OCI-LY7 (cell line): ENCODE data around the gene MCF2L2. TPM values are rescaled to one million over a fixed set of nuclear protein-coding genes. Genes with fewer than 3 reads are reported as not detected.

Source experiments
- BruUV-seq: library from RNA; stranded (reverse); fragments of 400-500 nt; replicated peaks from 2 replicates; lab custom pipeline; 2021; lab: Mats Ljungman, UMichigan
- CTCF ChIA-PET: fragments of 300-600 bp; sonication (Branson Sonifier 250); formaldehyde crosslinking; loops from one replicate; lab custom pipeline; 2022; ENCODE audit warnings: antibody characterized with exemption; ENCODE audit not compliant: unreplicated experiment; lab: Charles Lee
- POLR2A ChIA-PET: fragments of 300-600 bp; sonication (Branson Sonifier 250); formaldehyde crosslinking; loops from one replicate; lab custom pipeline; 2022; ENCODE audit warnings: antibody characterized with exemption; lab: Charles Lee
- DNase-seq: peaks from one replicate; pipeline ENCODE4 v3.0.0-alpha.2; 2015; ENCODE audit warnings: low spot score
- H2AFZ ChIP-seq: fragments of 200-600 bp; sonication (generic), shearing (Covaris generic); 2 replicates; pipeline ENCODE4 v1.6.1; 2014; ENCODE audit warnings: mild to moderate bottlenecking, antibody characterized with exemption, low read length, moderate library complexity
- H3K27ac ChIP-seq: fragments of 200-600 bp; sonication (generic); 2 replicates; pipeline ENCODE4 v1.5.1; 2014; ENCODE audit warnings: mixed run types, low read depth, mild to moderate bottlenecking, moderate library complexity, low read length, inconsistent platforms; ENCODE audit not compliant: poor library complexity, severe bottlenecking
- H3K36me3 ChIP-seq: fragments of 200-600 bp; sonication (generic); 2 replicates; pipeline ENCODE4 v1.6.1; 2014; ENCODE audit warnings: mild to moderate bottlenecking, antibody characterized with exemption, low read length, moderate library complexity, mixed read lengths; ENCODE audit not compliant: insufficient read depth
- H3K4me1 ChIP-seq: fragments of 200-600 bp; sonication (generic); 2 replicates; pipeline ENCODE4 v1.5.1; 2014; ENCODE audit warnings: mild to moderate bottlenecking, low read length; ENCODE audit not compliant: insufficient read depth, poor library complexity, severe bottlenecking
- H3K4me2 ChIP-seq: fragments of 200-600 bp; sonication (generic); 2 replicates; pipeline ENCODE4 v1.6.1; 2014; ENCODE audit warnings: mild to moderate bottlenecking, low read length
- H3K4me3 ChIP-seq: fragments of 200-600 bp; sonication (generic); 2 replicates; pipeline ENCODE4 v1.5.1; 2014; ENCODE audit warnings: mild to moderate bottlenecking, low read depth, low read length; ENCODE audit not compliant: poor library complexity, severe bottlenecking
- H3K79me2 ChIP-seq: fragments of 200-600 bp; sonication (generic); 2 replicates; pipeline ENCODE4 v1.6.1; 2016; ENCODE audit warnings: low read depth, mild to moderate bottlenecking, low read length, moderate library complexity, mixed read lengths; ENCODE audit not compliant: insufficient read depth
- H3K9me2 ChIP-seq: fragments of 200-600 bp; sonication (generic); 2 replicates; pipeline ENCODE4 v1.6.1; 2016; ENCODE audit warnings: mild to moderate bottlenecking, low read length, mixed read lengths; ENCODE audit not compliant: insufficient read depth
- H3K9me3 ChIP-seq: fragments of 200-600 bp; sonication (generic); 2 replicates; pipeline ENCODE4 v1.6.1; 2014; ENCODE audit warnings: mild to moderate bottlenecking, mixed run types, low read length, mixed read lengths
- H4K20me1 ChIP-seq: fragments of 200-600 bp; sonication (generic); 2 replicates; pipeline ENCODE4 v1.6.1; 2014; ENCODE audit warnings: mild to moderate bottlenecking, antibody characterized with exemption, low read length, moderate library complexity, mixed read lengths; ENCODE audit not compliant: insufficient read depth
- CTCF ChIP-seq: fragments of 200-600 bp; sonication (generic); conservative IDR thresholded peaks from 2 replicates; pipeline ENCODE4 v1.5.1; 2014; ENCODE audit warnings: mild to moderate bottlenecking, antibody characterized with exemption, low read length, moderate library complexity, mixed read lengths
- EZH2phosphoT487 ChIP-seq: fragments of 200-600 bp; sonication (generic); IDR thresholded peaks from 2 replicates; pipeline ENCODE4 v1.6.1; 2018; ENCODE audit warnings: low read depth, borderline replicate concordance, mild to moderate bottlenecking, mixed run types, antibody characterized with exemption, low read length, moderate library complexity, mixed read lengths
- intact Hi-C: fragments of 100-400 bp; cut with micrococcal nuclease; formaldehyde crosslinking; loops from one replicate; pipeline ENCODE4 v1.10.0; 2022; ENCODE audit not compliant: unreplicated experiment
- total RNA-seq, 2 experiments: library from RNA; depleted of rRNA in 1 of 2; stranded (reverse); fragments of >200 nt in 1 of 2; shearing (Covaris generic) in 1 of 2; gene quantifications; 2 replicates each; pipeline ENCODE4 v1.2.3, GENCODE V29; 2014 to 2022

The MCF2L2 gene
- total RNA-seq, 2 experiments from 2014 or later, result 6.6 to 8.0 TPM

GRCh38 chr3:183212096-183212495, 216.3 kb downstream of the MCF2L2 start:
- intact Hi-C loops, result no loop called here
- peaks cover 8% of the 10 kb centered on the region for H3K4me1 ChIP-seq
- no TSS peak for BruUV-seq

GRCh38 chr3:183211352-183211751, 217.1 kb downstream of the MCF2L2 start:
- no peaks in the 10 kb centered on the region for H3K36me3 ChIP-seq
- H3K9me2 ChIP-seq, result no peaks in the 10 kb centered on the region
- H3K4me1 ChIP-seq, result peaks cover 8% of the 10 kb centered on the region
- H3K4me2 ChIP-seq, result no peak overlapping the region
- no peaks in the 10 kb centered on the region for H3K79me2 ChIP-seq
- no peak overlapping the region for H3K27ac ChIP-seq
- CTCF ChIA-PET, result no interaction called here
- POLR2A ChIA-PET, result no interaction called here
- TF ChIP-seq EZH2phosphoT487 (no peak), CTCF (no peak)
- no peak overlapping the region for H3K4me3 ChIP-seq
- H3K9me3 ChIP-seq, result no peaks in the 10 kb centered on the region
- no peaks in the 10 kb centered on the region for H4K20me1 ChIP-seq
- H2AFZ ChIP-seq, result no peak overlapping the region
- intact Hi-C loops, result no loop called here
- no peak for DNase-seq
- no TSS peak for BruUV-seq

More at GRCh38 chr3:183212096-183212495, 216.3 kb downstream of the MCF2L2 start:
- Histone ChIP-seq H3K27ac (no peak overlapping the region), H3K4me3 (no peak overlapping the region), H3K36me3 (no peaks in the 10 kb centered on the region), H3K79me2 (no peaks in the 10 kb centered on the region), H3K9me3 (no peaks in the 10 kb centered on the region), H3K9me2 (no peaks in the 10 kb centered on the region), H4K20me1 (no peaks in the 10 kb centered on the region), H3K4me2 (no peak overlapping the region), H2AFZ (no peak overlapping the region)
- ChIA-PET CTCF (no interaction called here), POLR2A (interaction anchor here (0.6 to 0.8 kb wide), 2 partner anchors 13 to 75 kb away, joined by 3 read pairs; no protein-coding TSS in a partner anchor)
- no peak for TF ChIP-seq CTCF
- no peak for TF ChIP-seq EZH2phosphoT487
- no peak for DNase-seq

- H3K79me2 ChIP-seq, result no peaks in the 10 kb centered on the region
- intact Hi-C loops, result no loop called here
- no peak overlapping the region for H3K4me2 ChIP-seq
- BruUV-seq, result no TSS peak
- ChIA-PET POLR2A (no interaction called here), CTCF (no interaction called here)
- no peak overlapping the region for H2AFZ ChIP-seq
- H4K20me1 ChIP-seq, result no peaks in the 10 kb centered on the region
- no peak overlapping the region for H3K4me3 ChIP-seq
- DNase-seq, result no peak
- TF ChIP-seq EZH2phosphoT487 (no peak), CTCF (no peak)
- no peak overlapping the region for H3K27ac ChIP-seq
- no peaks in the 10 kb centered on the region for H3K36me3 ChIP-seq
- H3K4me1 ChIP-seq, result peaks cover 8% of the 10 kb centered on the region
- H3K9me3 ChIP-seq, result no peaks in the 10 kb centered on the region
- H3K9me2 ChIP-seq, result no peaks in the 10 kb centered on the region
Measured at GRCh38 chr3:183210862-183211341, 217.5 kb downstream of the MCF2L2 start.
